ENCODE results near the gene ITPR1.
A peak's percentile ranks its signal among the peaks of the same experiment; 100 is the strongest.
"Not testable (repeated sequence)": the region's sequence is repeated elsewhere in the genome, so short reads cannot be mapped to it uniquely, and the experiment has no call there.

The ITPR1 gene

GRCh38 chr3:4758957-4759656 is 266.0 kb downstream of the ITPR1 start:
- peak overlapping the region; percentile 27 for H3K9ac ChIP-seq (ENCODE audit: low read depth, low read length, poor library complexity, severe bottlenecking)
- TF ChIP-seq CTCF (conservative IDR thresholded peaks at IDR 0.05; ENCODE audit: low read length) (no peak), EZH2phosphoT487 (IDR thresholded peaks at IDR 0.05; ENCODE audit: borderline replicate concordance) (no peak)
- peaks cover 29% of the 10 kb centered on the region; the same call in 1 of the 2 replicates for H3K36me3 ChIP-seq (ENCODE audit: insufficient read depth, low read length)
- no peaks in the 10 kb centered on the region for H3K9me2 ChIP-seq (replicated peaks; ENCODE audit: low read depth, low read length)
- no peaks in the 10 kb centered on the region for H3K79me2 ChIP-seq (ENCODE audit: insufficient read depth, low read length)
- no peak overlapping the region for H3K4me3 ChIP-seq (ENCODE audit: low read length, poor library complexity, severe bottlenecking)
- H2AFZ ChIP-seq (ENCODE audit: low read length) = no peak overlapping the region
- peak overlapping the region; percentile 45 for H3K4me2 ChIP-seq (ENCODE audit: low read depth, low read length, poor library complexity, severe bottlenecking)
- no peaks in the 10 kb centered on the region for H4K20me1 ChIP-seq (ENCODE audit: insufficient read depth, low read length, poor library complexity, severe bottlenecking)
- H3K27me3 ChIP-seq (ENCODE audit: insufficient read depth, low read length, poor library complexity, severe bottlenecking) = no peaks in the 10 kb centered on the region
- H3K4me1 ChIP-seq (ENCODE audit: insufficient read depth, low read length, poor library complexity, severe bottlenecking) = peaks cover 15% of the 10 kb centered on the region
- no peaks in the 10 kb centered on the region for H3K9me3 ChIP-seq (ENCODE audit: insufficient read depth, low read depth, low read length)
- H3F3A ChIP-seq (ENCODE audit: low read depth) = no peaks in the 10 kb centered on the region

DNA sequence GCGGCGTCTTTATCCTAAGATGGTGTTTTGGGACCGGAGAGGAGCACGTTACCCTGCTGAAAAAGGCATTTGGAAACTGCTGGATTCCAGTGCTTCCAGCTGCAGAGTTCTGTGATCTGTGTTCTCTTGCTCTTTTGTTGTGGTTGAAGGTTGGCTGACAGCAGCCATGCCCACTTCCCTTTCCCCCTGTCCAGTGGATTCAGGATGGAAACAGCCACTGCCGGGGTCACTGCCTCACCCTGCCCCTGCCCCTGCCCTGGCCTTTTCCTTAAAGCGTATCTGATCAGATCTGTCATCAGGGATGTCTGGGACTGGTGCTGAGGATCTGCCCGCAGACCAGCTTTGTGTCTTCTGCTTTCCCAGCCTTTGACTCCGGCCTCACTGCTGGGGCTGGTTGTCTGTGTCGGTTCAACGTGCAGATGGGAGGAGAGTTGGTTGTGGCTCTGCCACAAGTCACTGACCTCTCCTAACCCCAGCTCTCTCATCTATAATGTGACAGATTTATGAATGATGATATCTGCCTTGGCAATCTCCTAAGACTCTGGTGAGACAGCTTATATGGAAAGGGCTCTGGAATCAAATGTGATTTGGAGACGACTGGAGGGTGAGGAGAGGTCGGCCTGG is 266.7 kb downstream of the ITPR1 start:
- Histone ChIP-seq H3K27me3 (ENCODE audit: insufficient read depth, low read length, poor library complexity, severe bottlenecking) (no peaks in the 10 kb centered on the region), H3K9ac (ENCODE audit: low read depth, low read length, poor library complexity, severe bottlenecking) (peak overlapping the region; percentile 27), H3K9me3 (ENCODE audit: insufficient read depth, low read depth, low read length) (no peaks in the 10 kb centered on the region), H3K79me2 (ENCODE audit: insufficient read depth, low read length) (no peaks in the 10 kb centered on the region), H3K9me2 (replicated peaks; ENCODE audit: low read depth, low read length) (no peaks in the 10 kb centered on the region), H4K20me1 (ENCODE audit: insufficient read depth, low read length, poor library complexity, severe bottlenecking) (no peaks in the 10 kb centered on the region), H3K4me2 (ENCODE audit: low read depth, low read length, poor library complexity, severe bottlenecking) (peak overlapping the region; percentile 45), H3K36me3 (ENCODE audit: insufficient read depth, low read length) (peaks cover 24% of the 10 kb centered on the region; the same call in 1 of the 2 replicates), H2AFZ (ENCODE audit: low read length) (no peak overlapping the region), H3K4me1 (ENCODE audit: insufficient read depth, low read length, poor library complexity, severe bottlenecking) (peaks cover 15% of the 10 kb centered on the region), H3F3A (ENCODE audit: low read depth) (no peaks in the 10 kb centered on the region), H3K4me3 (ENCODE audit: low read length, poor library complexity, severe bottlenecking) (no peak overlapping the region)
- TF ChIP-seq CTCF (conservative IDR thresholded peaks at IDR 0.05; ENCODE audit: low read length) = no peak
- TF ChIP-seq EZH2phosphoT487 (IDR thresholded peaks at IDR 0.05; ENCODE audit: borderline replicate concordance) = no peak

GRCh38 chr3:4761759-4762158 is 268.6 kb downstream of the ITPR1 start:
- H2AFZ ChIP-seq (ENCODE audit: low read length) = no peak overlapping the region
- H3K4me2 ChIP-seq (ENCODE audit: low read depth, low read length, poor library complexity, severe bottlenecking) = no peak overlapping the region
- peaks cover 15% of the 10 kb centered on the region for H3K4me1 ChIP-seq (ENCODE audit: insufficient read depth, low read length, poor library complexity, severe bottlenecking)
- H3F3A ChIP-seq (ENCODE audit: low read depth) = no peaks in the 10 kb centered on the region
- peaks cover 10% of the 10 kb centered on the region for H3K9me3 ChIP-seq (ENCODE audit: insufficient read depth, low read depth, low read length)
- H3K79me2 ChIP-seq (ENCODE audit: insufficient read depth, low read length) = no peaks in the 10 kb centered on the region
- no peaks in the 10 kb centered on the region for H3K27me3 ChIP-seq (ENCODE audit: insufficient read depth, low read length, poor library complexity, severe bottlenecking)
- H4K20me1 ChIP-seq (ENCODE audit: insufficient read depth, low read length, poor library complexity, severe bottlenecking) = no peaks in the 10 kb centered on the region
- no peaks in the 10 kb centered on the region for H3K9me2 ChIP-seq (replicated peaks; ENCODE audit: low read depth, low read length)
- no peak overlapping the region for H3K9ac ChIP-seq (ENCODE audit: low read depth, low read length, poor library complexity, severe bottlenecking)
- no peak overlapping the region for H3K4me3 ChIP-seq (ENCODE audit: low read length, poor library complexity, severe bottlenecking)
- peaks cover 24% of the 10 kb centered on the region for H3K36me3 ChIP-seq (ENCODE audit: insufficient read depth, low read length)
- TF ChIP-seq EZH2phosphoT487 (IDR thresholded peaks at IDR 0.05; ENCODE audit: borderline replicate concordance) (no peak), CTCF (conservative IDR thresholded peaks at IDR 0.05; ENCODE audit: low read length) (no peak)

DNA sequence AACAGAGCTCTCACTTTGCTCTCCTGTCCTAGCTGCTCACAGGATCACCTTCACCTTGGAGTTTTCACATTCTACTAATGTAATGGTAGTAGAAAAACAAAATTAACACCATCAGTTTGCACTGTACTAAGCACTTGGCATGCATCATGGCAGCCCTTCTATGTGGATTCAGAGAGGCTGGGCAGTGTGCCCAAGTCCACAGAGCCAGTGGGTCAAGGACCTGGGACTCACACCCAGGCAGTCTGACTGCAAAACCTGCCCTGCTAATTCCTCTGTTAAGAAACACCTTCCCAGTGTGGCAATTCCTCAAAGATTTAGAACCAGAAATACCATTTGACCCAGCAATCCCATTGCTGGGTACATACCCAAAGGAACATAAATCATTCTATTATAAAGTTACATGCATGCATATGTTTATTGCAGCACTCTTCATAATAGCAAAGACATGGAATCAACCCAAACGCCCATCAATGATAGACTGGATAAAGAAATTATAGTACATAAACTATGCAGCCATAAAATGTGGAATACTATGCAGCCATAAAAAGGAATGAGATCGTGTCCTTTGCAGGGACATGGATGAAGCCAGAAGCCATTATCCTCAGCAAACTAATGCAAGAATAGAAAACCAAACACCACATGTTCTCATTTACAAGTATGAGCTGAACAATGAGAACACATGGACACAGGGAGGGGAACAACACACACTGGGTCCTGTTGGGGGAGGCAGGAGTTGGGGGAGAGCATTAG is 269.5 kb downstream of the ITPR1 start:
- H3K4me1 ChIP-seq (ENCODE audit: insufficient read depth, low read length, poor library complexity, severe bottlenecking) = peaks cover 15% of the 10 kb centered on the region
- H3K36me3 ChIP-seq (ENCODE audit: insufficient read depth, low read length) = peaks cover 33% of the 10 kb centered on the region
- not testable (repeated sequence) for H2AFZ ChIP-seq (ENCODE audit: low read length); H3K4me3 ChIP-seq (ENCODE audit: low read length, poor library complexity, severe bottlenecking); H3K27me3 ChIP-seq (ENCODE audit: insufficient read depth, low read length, poor library complexity, severe bottlenecking); H4K20me1 ChIP-seq (ENCODE audit: insufficient read depth, low read length, poor library complexity, severe bottlenecking); H3F3A ChIP-seq (ENCODE audit: low read depth); H3K4me2 ChIP-seq (ENCODE audit: low read depth, low read length, poor library complexity, severe bottlenecking); H3K9ac ChIP-seq (ENCODE audit: low read depth, low read length, poor library complexity, severe bottlenecking); H3K79me2 ChIP-seq (ENCODE audit: insufficient read depth, low read length); H3K9me2 ChIP-seq (replicated peaks; ENCODE audit: low read depth, low read length)
- H3K9me3 ChIP-seq (ENCODE audit: insufficient read depth, low read depth, low read length) = peaks cover 10% of the 10 kb centered on the region

Measured in Loucy (cell line).